Aortic smooth muscle cell (primary cell): Measurements from ENCODE around the gene CAPN1. TPM values are rescaled to one million over a fixed set of nuclear protein-coding genes. Genes with fewer than 3 reads are reported as not detected.

Experiments used
- total RNA-seq: library from RNA; depleted of rRNA; stranded (reverse); fragments of >200 nt; gene quantifications from 2 replicates; pipeline ENCODE4 v1.2.3, GENCODE V29; 2014

CAPN1 gene
- 88.9 and 117 TPM in 2 replicates for total RNA-seq

DNA sequence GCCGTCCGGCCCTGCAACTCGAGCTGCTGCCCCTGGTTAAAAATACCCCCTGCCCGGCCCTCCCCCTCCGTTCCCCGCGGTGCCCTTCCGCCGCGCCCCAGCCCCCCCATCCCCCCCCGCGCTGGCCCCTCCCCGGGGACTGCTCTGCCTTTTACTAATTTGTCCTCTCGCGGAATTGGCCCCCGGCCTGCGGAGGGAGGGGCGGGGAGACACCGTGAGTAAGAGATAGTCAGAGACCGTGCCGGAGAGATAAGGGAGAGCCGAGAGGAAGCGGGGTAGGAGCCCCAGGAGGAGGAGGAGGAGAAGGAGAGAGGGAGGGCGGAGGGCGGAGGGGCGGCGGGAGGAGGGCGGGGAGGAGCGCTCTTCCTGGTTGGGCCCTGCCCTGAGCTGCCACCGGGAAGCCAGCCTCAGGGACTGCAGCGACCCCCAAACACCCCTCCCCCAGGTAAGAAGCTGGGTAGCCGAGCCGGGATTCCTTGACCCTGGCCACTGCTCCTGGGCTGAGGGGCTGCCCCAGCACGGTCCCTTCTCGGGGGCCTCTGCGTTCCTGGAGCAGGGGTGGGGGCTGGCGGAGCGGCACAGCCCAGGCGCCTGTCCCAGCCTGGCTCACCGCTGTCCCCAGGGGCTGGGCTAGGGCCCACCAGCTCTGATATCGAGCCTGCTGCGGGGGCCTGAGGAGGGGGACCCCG is at the start of gene CAPN1:
TSS of gene CAPN1 (plus strand) at position 360 of the 689 bp plus-strand sequence. CDS start 774 bp downstream, outside the sequence.

DNA sequence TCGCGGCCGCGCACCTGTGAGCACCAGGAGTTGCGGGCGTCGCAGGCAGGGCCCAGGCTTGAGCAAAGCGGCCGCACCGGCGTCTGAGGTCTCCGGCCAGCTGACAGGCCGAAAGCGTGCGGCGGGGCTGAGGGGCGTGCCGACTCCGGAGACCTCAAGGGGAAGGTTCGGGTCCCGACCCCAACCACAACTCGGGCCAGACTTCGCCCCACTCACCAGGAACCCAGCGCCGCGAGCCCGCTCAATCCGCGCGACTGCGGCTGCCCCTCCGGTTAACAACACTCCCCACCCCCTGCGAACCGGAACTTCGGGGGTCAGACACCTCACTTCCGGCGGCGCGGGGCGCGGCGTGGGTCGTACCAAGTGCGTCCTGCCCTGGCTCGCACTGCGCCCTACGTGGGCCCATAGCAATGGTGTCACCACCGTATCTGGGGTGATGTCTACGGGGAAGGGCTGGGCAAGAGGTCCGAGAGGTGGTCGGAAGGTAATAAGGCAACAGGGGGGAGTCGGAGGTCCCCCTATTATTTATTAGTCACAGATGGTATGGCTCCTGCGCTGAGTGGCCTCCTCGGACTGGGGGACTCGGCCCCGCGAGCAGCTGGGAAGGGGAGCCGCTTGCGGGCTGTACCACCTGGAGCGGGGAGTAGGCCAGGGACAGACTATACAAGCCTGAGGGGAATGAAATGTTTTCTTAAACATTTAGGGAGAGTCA is 47.3 kb upstream of the CAPN1 start, which contains the start of gene SYVN1:
TSS of gene SYVN1 (minus strand) at position 280 of the 712 bp plus-strand sequence. CDS start 918 bp downstream, outside the sequence.

DNA sequence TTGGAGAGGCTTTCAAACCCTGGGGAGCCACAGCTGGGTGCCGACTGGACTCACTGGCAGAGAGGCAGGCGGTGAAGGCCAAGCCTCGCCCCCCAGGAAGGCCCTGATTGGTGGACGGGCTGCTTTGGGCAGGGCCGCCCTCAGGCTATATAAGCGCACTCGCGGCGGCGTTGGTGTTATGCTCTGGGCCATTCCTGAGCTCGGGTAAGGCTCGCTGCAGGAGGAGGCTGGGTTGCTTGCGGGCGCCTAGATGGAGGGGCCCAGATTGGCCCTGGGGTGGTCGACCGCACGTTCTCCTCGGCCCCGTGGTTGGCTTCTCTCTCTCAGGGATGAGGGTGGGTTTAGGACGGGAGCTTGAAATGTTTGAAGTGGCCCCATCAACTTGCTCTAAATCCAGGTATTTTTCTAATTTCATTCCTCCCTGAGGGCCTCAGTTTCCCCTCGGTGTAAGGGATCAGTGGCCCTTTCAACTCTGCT is 11.6 kb upstream of the CAPN1 start, which contains the start of gene SPDYC:
TSS of gene SPDYC (plus strand) at position 176 of the 477 bp plus-strand sequence. CDS start 1,125 bp downstream, outside the sequence.

Other genes with a start within 250 kb of the CAPN1 start
- gene GPHA2, start 246.0 kb upstream of the CAPN1 start, total RNA-seq, result not detected in 2 replicates
- gene MAJIN, start 209.8 kb upstream of the CAPN1 start, total RNA-seq, result not detected in 2 replicates
- gene BATF2, start 185.0 kb upstream of the CAPN1 start, total RNA-seq, result 0.26 and 0.81 TPM in 2 replicates
- 95.3 and 110 TPM in 2 replicates for gene ARL2, start 167.8 kb upstream of the CAPN1 start, total RNA-seq
- 10.6 and 11.9 TPM in 2 replicates for gene SNX15, start 154.5 kb upstream of the CAPN1 start, total RNA-seq
- 6.2 and 9.0 TPM in 2 replicates for gene SAC3D1, start 140.7 kb upstream of the CAPN1 start, total RNA-seq
- gene NAALADL1, start 123.4 kb upstream of the CAPN1 start, total RNA-seq, result 23.3 and 27.0 TPM in 2 replicates
- 4.2 and 7.8 TPM in 2 replicates for gene CDCA5, start 97.9 kb upstream of the CAPN1 start, total RNA-seq
- gene ZFPL1, start 97.7 kb upstream of the CAPN1 start, total RNA-seq, result 32.7 and 35.9 TPM in 2 replicates
- gene VPS51, start 85.7 kb upstream of the CAPN1 start, total RNA-seq, result 175 and 203 TPM in 2 replicates
- 8.9 and 9.0 TPM in 2 replicates for gene TM7SF2, start 70.1 kb upstream of the CAPN1 start, total RNA-seq
- gene ZNHIT2, start 64.2 kb upstream of the CAPN1 start, total RNA-seq, result 6.0 and 6.1 TPM in 2 replicates
- gene FAU, start 59.8 kb upstream of the CAPN1 start, total RNA-seq, result 379 and 456 TPM in 2 replicates
- 28.3 and 34.2 TPM in 2 replicates for gene MRPL49, start 59.6 kb upstream of the CAPN1 start, total RNA-seq
- 16.8 and 20.1 TPM in 2 replicates for gene SYVN1, start 47.4 kb upstream of the CAPN1 start, total RNA-seq
- gene SPDYC, start 11.7 kb upstream of the CAPN1 start, total RNA-seq, result not detected in 2 replicates
- 3.9 and 7.0 TPM in 2 replicates for gene POLA2, start 80.0 kb downstream of the CAPN1 start, total RNA-seq
- gene CDC42EP2, start 132.9 kb downstream of the CAPN1 start, total RNA-seq, result 7.3 and 12.8 TPM in 2 replicates
- 25.8 and 33.8 TPM in 2 replicates for gene DPF2, start 151.9 kb downstream of the CAPN1 start, total RNA-seq
- gene TIGD3, start 172.8 kb downstream of the CAPN1 start, total RNA-seq, result 0.13 TPM in 1 of 2 replicates, not detected in the other
- 2.1 and 2.2 TPM in 2 replicates for gene SLC25A45, start 200.7 kb downstream of the CAPN1 start, total RNA-seq
- 33.5 and 44.3 TPM in 2 replicates for gene FRMD8, start 204.7 kb downstream of the CAPN1 start, total RNA-seq
- 182 and 369 TPM in 2 replicates for gene NEAT1, start 240.9 kb downstream of the CAPN1 start, total RNA-seq